GM12892 (cell line): ENCODE data around the gene PHACTR4.
"Not testable (repeated sequence)": the region's sequence is repeated elsewhere in the genome, so short reads cannot be mapped to it uniquely, and the experiment has no call there.

Experiments used
- DNase-seq: peaks from one replicate; pipeline ENCODE4 v3.0.0; 2011; ENCODE audit not compliant: insufficient read length
- FAIRE-seq: peaks from 2 replicates; lab custom pipeline; 2011; peaks lifted over from hg19 to GRCh38; lab: Jason Lieb, UNC
- POLR2A ChIP-seq: IDR thresholded peaks from 2 replicates; pipeline ENCODE4 v1.6.1; 2011; ENCODE audit warnings: low read depth, low read length, control low read depth
- POLR2AphosphoS5 ChIP-seq: IDR thresholded peaks from 2 replicates; pipeline ENCODE4 v1.6.1; 2011; ENCODE audit warnings: low read depth, low read length, control low read depth
- TAF1 ChIP-seq: IDR thresholded peaks from 2 replicates; pipeline ENCODE4 v1.6.1; 2011; ENCODE audit warnings: low read depth, mild to moderate bottlenecking, control low read depth, low read length, borderline replicate concordance

Gene PHACTR4

DNA sequence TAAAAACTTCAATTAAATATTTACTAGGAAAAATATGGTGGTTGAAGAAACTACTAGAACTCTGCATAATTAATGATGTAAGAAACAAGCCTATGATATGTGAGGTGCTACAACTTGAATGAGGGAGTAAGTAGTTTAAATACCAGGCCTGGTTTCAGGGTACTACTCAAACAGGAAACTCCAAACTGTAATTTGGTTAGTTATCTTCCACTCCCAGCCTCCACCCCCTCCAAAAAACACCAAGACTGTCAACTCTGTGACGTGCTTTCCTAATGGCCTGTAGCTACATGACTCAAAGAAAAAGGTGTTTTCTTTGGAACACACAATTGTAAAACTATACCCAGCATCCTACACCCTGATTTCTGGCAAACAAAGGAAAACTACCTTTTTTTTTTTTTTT lies 80.4 kb downstream of the PHACTR4 start:
- DNase-seq, result peak; percentile 36
- FAIRE-seq, result peak; percentile 87
- TF ChIP-seq POLR2A (no peak), POLR2AphosphoS5 (no peak), TAF1 (no peak)

DNA sequence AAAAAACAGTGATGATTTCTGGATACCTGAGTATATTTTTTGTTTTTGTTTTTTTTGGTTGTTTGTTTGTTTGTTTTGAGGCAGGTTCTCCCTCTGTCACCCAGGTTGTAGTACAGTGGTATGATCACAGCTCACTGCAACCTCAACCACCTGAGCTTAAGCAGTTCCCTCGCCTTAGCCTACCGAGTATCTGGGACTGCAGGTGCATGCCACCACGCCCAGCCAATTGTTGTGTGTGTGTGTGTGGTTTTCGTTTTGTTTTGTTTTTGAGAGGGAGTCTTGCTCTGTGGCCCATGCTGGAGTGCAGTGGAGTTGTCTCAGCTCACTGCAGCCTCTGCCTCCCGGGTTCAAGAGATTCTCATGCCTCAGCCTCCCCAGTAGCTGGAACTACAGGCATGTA lies 81.0 kb downstream of the PHACTR4 start:
- DNase-seq (no peak), FAIRE-seq (peak; percentile 57)
- TF ChIP-seq TAF1, result no peak
- TF ChIP-seq POLR2A, result no peak
- no peak for TF ChIP-seq POLR2AphosphoS5

DNA sequence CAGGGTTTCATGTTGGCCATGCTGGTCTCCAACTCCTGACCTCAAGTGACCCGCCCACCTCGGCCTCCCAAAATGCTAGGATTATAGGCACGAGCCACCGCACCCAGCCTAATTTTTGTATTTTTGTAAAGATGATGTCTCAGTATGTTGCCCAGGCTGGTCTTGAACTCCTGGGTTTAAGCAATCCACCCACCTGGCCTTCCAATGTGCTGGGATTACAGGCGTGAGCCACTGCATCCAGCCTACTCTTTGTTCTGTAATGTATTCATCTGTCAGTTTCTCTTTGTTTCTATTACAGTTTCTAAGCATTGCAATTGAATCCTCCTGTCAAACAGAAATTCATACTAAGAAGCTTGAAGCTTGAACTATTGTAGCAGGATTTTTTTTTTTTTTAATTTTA lies 81.5 kb downstream of the PHACTR4 start:
- FAIRE-seq (no peak), DNase-seq (no peak)
- no peak for TF ChIP-seq TAF1

DNA sequence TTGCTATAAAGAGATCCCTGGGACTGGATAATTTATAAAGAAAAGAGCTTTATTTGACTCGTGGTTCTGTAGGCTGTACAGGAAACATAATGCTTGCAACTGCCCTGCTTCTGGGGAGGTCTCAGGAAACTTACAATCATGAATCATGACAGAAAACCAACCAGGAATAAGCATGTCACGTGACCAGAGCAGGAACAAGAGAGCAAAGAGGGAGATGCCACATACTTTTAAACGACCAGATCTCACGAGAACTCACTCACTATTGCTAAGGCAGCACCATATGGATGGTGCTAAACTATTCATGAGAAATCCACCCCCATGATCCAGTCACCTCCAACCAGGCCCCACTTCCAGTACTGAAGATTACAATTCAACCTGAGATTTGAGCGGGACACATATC lies 86.5 kb downstream of the PHACTR4 start:
- TF ChIP-seq POLR2A (no peak), TAF1 (no peak), POLR2AphosphoS5 (no peak)
- FAIRE-seq (peak; percentile 82), DNase-seq (no peak)

DNA sequence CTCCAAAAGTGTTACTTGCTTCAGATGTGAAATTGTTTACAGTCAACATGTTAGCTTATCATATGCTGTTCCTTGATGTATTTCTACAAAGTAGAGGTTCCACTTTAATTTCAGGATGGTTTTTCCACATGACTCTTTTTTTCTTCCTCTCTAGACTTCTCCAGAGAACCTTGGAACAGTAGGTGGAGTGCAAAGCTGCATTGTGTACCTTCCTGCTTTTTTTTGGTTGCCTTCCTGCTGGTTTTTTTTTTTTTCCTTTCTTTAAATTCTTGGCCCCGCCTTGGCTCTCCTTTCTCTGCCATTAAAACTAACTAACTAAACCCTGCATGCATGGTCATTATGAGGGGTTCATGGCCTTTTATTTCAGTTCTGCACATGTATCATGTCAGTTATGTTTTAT lies 88.1 kb downstream of the PHACTR4 start:
- FAIRE-seq, result no peak
- no peak for TF ChIP-seq POLR2A
- TF ChIP-seq TAF1, result no peak
- no peak for TF ChIP-seq POLR2AphosphoS5

DNA sequence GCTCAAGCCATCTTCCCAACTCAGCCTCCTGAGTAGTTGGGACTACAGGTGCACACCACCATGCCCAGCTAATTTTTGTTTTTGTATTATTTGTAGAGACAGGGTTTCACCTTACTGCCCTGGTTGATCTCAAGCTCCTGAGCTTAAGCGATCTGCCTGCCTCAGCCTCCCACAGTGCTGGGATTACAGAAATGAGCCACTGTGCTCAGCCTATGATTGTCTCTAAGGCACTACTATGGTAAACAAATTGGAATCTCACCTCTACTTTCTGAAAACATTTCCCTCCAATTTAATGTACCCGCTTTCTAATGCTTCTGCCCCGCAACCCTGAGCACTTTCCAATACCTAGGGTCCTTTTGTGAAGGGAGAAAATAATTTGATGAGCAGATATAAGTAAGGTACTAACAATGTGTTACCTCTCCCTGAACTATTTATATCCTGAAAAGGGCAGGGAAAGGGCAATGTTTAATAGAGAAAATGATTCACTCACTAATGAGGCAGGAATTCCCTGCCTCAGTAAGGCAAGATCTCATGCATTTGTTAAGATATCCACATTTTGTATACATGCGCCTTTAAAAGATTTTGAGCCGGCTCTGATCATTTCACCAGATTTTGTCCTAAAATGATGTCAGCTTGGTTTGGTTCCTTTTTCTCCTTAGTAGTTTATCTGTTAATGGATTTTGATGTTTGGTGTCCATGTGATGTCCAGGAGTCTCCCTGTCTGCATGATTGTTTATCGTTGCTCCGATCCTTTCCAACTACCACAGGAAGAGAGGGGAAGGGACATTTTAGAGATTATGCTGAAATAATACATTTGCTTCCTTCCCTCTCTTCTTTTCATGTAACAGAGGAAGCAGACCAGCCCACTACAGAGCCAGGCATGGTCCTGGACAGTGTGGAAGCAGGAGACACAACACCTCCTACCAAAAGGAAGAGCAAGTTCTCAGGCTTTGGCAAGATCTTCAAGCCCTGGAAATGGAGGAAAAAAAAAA lies 89.0 kb downstream of the PHACTR4 start:
- DNase-seq, result no peak
- FAIRE-seq, result no peak
- no peak for TF ChIP-seq POLR2AphosphoS5
- TF ChIP-seq TAF1, result no peak
- no peak for TF ChIP-seq POLR2A

More for the DNA sequence above, 88.1 kb downstream of the PHACTR4 start:
- DNase-seq, result no peak

DNA sequence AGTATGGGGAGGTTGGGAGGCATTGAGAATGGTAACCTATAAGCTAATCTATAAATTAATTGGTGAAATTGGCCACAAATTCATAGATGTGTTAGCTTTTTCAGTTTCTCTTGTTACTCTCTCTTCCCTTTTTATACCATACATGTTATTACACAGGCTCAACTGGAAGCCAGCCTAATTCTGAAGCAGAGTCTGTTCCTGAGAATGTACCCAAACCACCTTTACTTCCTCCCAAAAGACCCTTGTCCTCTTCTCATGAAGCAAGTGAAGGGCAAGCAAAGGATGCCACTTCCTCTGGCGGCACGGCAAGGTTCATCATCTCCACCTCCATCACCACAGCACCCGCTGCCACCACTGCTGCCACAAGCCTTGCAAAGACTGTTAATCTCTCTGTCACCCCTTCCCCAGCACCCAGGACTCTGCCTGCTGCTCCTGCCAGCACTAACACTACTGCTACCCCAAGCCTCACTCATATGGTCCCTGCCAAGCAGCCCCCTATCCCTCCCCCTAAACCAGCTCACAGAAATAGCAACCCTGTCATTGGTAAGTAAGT lies 96.8 kb downstream of the PHACTR4 start:
- DNase-seq (no peak), FAIRE-seq (no peak)
- TF ChIP-seq POLR2AphosphoS5, result no peak
- TF ChIP-seq TAF1, result no peak
- no peak for TF ChIP-seq POLR2A

DNA sequence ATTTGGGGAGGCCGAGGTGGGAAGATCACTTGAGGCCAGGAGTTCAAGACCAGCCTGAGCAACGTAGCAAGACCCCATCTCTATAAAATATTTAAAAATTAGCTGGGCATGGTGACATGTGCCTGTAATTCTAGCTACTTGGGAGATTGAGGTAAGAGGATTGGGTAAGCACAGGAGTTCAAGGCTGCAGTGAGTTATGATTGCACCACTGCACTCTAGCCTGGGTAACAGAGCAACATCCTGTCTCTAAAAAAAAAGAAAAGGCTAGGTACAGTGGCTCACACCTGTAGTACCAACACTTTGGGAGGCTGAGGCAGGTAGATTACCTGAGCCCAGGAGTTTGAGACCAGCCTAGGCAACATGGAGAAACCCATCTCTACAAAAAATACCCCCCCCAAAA lies 100.6 kb downstream of the PHACTR4 start:
- TF ChIP-seq POLR2AphosphoS5 (no peak), TAF1 (no peak), POLR2A (no peak)
- FAIRE-seq, result no peak

DNA sequence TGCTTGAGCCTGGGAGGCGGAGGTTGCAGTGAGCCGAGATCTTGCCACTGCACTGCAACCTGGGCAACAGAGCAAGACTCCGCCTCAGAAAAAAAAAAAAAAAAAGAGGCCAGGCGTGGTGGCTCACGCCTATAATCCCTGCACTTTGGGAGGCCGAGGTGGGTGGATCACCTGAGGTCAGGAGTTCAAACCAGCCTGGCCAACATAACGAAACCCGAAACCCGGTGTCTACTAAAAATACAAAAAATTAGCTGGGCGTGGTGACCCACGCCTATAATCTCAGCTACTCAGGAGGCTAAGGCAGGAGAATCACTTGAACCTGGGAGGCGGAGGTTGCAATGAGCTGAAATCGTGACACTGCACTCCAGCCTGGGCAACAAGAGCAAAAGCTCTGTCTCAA lies 110.0 kb downstream of the PHACTR4 start:
- DNase-seq, FAIRE-seq: not testable (repeated sequence)

More for the DNA sequence above, 100.6 kb downstream of the PHACTR4 start:
- DNase-seq, result no peak

DNA sequence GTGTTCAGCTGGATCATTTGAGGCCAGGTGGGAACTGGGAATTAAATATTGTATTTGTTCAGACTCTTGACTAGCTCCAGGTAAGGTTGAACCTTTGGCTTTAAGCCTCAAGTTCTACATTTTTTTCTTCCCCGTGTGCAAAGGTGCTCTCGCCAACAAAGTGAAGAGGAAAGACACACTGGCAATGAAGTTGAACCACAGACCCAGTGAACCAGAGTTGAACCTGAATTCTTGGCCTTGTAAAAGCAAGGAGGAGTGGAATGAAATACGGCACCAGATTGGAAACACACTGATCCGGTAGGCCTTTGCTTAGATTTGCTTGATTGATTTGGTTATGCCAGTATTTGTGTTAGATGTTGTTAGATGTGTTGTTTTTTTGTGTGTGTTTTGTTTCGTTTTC lies 110.8 kb downstream of the PHACTR4 start:
- FAIRE-seq (no peak), DNase-seq (no peak)
- no peak for TF ChIP-seq POLR2A
- TF ChIP-seq POLR2AphosphoS5, result no peak

DNA sequence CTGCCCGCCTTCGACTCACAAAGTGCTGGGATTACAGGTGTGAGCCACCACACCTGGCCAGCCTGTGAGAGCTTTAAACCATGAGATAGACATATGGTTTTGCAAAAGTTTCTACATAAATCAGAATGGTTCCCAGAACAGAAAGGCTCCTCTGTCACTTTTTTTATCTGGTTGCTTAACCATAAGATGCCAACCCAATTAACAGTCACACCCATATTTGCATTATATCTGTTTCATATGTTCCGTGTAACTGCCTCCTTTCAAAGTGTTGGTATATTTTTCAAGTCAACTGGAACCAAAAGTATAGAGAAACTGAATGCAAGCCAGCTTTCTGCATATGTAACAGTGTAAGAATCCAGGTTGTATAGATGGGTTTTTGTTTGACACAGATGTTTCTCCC lies 112.6 kb downstream of the PHACTR4 start:
- FAIRE-seq (no peak), DNase-seq (no peak)
- no peak for TF ChIP-seq POLR2AphosphoS5
- no peak for TF ChIP-seq POLR2A
- no peak for TF ChIP-seq TAF1

DNA sequence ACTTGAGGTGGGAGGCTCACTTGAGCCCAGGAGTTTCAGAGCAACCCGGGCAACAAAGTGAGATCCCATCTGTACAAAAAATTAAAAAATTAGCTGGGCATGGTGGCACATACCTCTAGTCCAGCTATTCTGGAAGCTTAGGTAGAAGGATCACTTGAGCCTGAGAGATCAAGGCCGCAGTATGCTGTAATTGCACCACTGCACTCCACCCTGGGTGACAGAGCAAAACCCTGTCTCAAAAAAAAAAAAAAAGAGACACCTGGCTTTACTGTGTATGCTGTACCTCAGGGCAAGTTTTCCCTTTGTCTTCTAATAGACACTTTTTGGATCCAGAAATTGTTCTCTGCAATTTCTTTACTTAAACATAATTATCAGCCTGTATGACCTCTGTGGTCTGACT lies 113.2 kb downstream of the PHACTR4 start:
- no peak for TF ChIP-seq TAF1
- TF ChIP-seq POLR2AphosphoS5, result no peak
- no peak for TF ChIP-seq POLR2A
- no peak for FAIRE-seq
- no peak for DNase-seq

DNA sequence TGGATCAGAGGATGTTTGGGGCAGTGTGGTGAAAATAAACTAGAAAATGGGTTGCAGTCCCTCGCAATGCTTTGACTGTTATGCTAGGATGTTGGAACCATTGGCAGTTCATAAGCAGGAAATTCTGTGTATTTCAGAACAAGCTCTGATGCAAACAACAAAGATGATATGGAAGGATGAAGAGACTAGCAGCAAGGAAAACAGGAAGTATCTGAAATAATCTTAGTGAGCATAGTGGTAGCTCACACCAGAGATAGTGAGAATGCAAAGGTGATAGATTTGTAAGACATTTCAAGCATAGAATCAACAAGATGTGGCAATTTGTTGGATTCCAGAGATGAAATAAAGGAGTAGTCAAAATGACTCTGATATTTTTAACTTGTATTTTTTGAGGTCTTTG lies 125.2 kb downstream of the PHACTR4 start:
- DNase-seq, result no peak
- no peak for FAIRE-seq
- TF ChIP-seq TAF1 (no peak), POLR2A (no peak), POLR2AphosphoS5 (no peak)

DNA sequence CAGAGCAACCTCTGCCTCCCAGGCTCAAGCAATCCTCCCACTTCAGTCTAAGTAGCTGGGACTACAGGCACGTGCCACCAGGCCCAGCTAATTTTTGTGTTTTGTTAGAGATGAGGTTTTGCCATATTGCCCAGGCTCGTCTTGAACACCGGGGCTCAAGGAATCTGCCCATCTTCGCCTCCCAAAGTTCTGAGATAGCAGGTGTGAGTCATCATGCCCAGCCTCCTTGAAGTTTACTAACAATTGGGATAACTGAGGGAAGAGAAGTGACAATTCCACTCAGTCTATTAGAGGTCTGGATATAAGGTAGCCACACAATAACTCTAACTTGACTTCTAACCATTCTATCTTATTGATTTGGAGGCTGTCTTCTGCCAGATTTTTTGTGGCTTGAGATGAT lies 130.0 kb downstream of the PHACTR4 start:
- peak; percentile 27 for FAIRE-seq
- no peak for DNase-seq
- TF ChIP-seq TAF1 (no peak), POLR2A (no peak), POLR2AphosphoS5 (no peak)
